NCI-H82 (cell line): Measurements from ENCODE around the gene TMEM35B.
"Not testable (repeated sequence)": the region's sequence is repeated elsewhere in the genome, so short reads cannot be mapped to it uniquely, and the experiment has no call there.

Experiments
- DNase-seq: peaks from one replicate; lab custom pipeline; 2025; lab: John Stamatoyannopoulos, UW

The TMEM35B gene

GRCh38 chr1:34984793-34985608 is at the start of gene TMEM35B:
TSS of gene TMEM35B (minus strand) at chr1:34985347. CDS start at chr1:34985305, 42 bp downstream.
- DNase-seq = peak; percentile 70

GRCh38 chr1:35033346-35033745 is 48.2 kb upstream of the TMEM35B start:
- DNase-seq = no peak

GRCh38 chr1:35032384-35032739 is 47.2 kb upstream of the TMEM35B start:
- DNase-seq = no peak

GRCh38 chr1:35030756-35031446 is 45.8 kb upstream of the TMEM35B start:
- DNase-seq = peak; percentile 35

GRCh38 chr1:35030338-35030737 is 45.2 kb upstream of the TMEM35B start:
- DNase-seq = no peak

GRCh38 chr1:35029761-35030160 is 44.6 kb upstream of the TMEM35B start:
- no peak for DNase-seq

GRCh38 chr1:35016406-35016805 is 31.3 kb upstream of the TMEM35B start:
- no peak for DNase-seq

GRCh38 chr1:35014486-35014885 is 29.3 kb upstream of the TMEM35B start:
- no peak for DNase-seq

GRCh38 chr1:35005711-35006110 is 20.6 kb upstream of the TMEM35B start:
- DNase-seq = no peak

GRCh38 chr1:35001743-35002142 is 16.6 kb upstream of the TMEM35B start:
- DNase-seq = no peak

- DNase-seq = no peak
Observed at GRCh38 chr1:34994878-34995277, 9.7 kb upstream of the TMEM35B start.

GRCh38 chr1:34988581-34988980 is 3.4 kb upstream of the TMEM35B start:
- no peak for DNase-seq

- no peak for DNase-seq
Observed at GRCh38 chr1:34988147-34988546, 3.0 kb upstream of the TMEM35B start.

GRCh38 chr1:34987018-34987417 is 1.9 kb upstream of the TMEM35B start:
- DNase-seq = no peak

- not testable (repeated sequence) for DNase-seq
Observed at GRCh38 chr1:34985609-34985904, 410 bp upstream of the TMEM35B start.

GRCh38 chr1:34984435-34984792 is 733 bp downstream of the TMEM35B start:
- DNase-seq = peak; percentile 88

GRCh38 chr1:34983700-34984355 is 1.3 kb downstream of the TMEM35B start:
- peak; percentile 78 for DNase-seq

GRCh38 chr1:34982820-34983376 is 2.2 kb downstream of the TMEM35B start:
- peak; percentile 40 for DNase-seq

- DNase-seq = no peak
Observed at GRCh38 chr1:34980715-34981114, 4.4 kb downstream of the TMEM35B start.

- peak; percentile 22 for DNase-seq
Observed at GRCh38 chr1:34978921-34979320, 6.2 kb downstream of the TMEM35B start.

- no peak for DNase-seq
Observed at GRCh38 chr1:34977858-34978257, 7.3 kb downstream of the TMEM35B start.

- no peak for DNase-seq
Observed at GRCh38 chr1:34977210-34977471, 8.0 kb downstream of the TMEM35B start.
